Measurements from ENCODE around the gene UMAD1. TPM values are rescaled to one million over a fixed set of nuclear protein-coding genes. Genes with fewer than 3 reads are reported as not detected.

Gene UMAD1
- total RNA-seq, 1 donor from 2014 or later: 11.3 TPM

DNA sequence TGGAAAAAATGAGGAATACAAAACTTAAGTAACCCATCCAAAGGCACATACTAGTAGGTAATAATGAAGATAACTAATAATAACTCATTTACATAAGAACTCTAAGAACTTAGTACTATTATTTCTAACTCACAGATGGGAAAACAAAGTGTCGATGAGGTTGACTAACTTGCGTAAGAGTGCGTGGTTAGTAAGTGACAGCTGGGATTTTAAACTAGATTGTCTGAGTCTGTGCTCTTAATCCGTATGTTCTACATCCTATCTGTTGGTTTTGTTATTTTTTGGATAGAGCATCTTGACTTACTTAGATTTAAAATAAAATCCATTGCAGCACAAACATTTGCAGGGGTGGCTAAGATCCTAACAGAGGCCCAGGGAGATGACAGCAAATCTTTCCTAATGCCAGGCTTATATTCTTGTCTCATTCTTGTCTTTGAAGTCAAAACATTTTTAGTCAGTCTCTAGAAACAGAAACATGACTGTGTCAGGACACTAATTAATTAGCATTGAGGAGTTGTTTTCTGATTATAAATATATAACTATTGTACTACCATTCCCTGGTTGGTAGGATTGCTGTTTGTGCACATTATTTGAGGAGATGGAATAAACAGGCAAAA is 66.1 kb downstream of the UMAD1 start:
- Histone ChIP-seq H3K36me3 (ENCODE audit: control insufficient read depth, insufficient read depth, low read length) (no peaks in the 10 kb centered on the region), H3K27me3 (ENCODE audit: control insufficient read depth, insufficient read depth, low read length) (no peaks in the 10 kb centered on the region), H3K4me3 (ENCODE audit: low read depth, low read length) (no peak overlapping the region)
- no peak for DNase-seq (ENCODE audit: low read depth)
- FAIRE-seq: no peak
- no peak for TF ChIP-seq CTCF (IDR thresholded peaks at IDR 0.05; ENCODE audit: insufficient read depth, low read length, severe bottlenecking)

- no peak for TF ChIP-seq CTCF (IDR thresholded peaks at IDR 0.05; ENCODE audit: insufficient read depth, low read length, severe bottlenecking)
- Histone ChIP-seq H3K36me3 (ENCODE audit: control insufficient read depth, insufficient read depth, low read length) (no peaks in the 10 kb centered on the region), H3K27me3 (ENCODE audit: control insufficient read depth, insufficient read depth, low read length) (no peaks in the 10 kb centered on the region), H3K4me3 (ENCODE audit: low read depth, low read length) (no peak overlapping the region)
- no peak for FAIRE-seq
- DNase-seq (ENCODE audit: low read depth): no peak
Measured at GRCh38 chr7:7707246-7707645, 66.7 kb downstream of the UMAD1 start.

- no peak overlapping the region for H3K4me3 ChIP-seq (ENCODE audit: low read depth, low read length)
- no peaks in the 10 kb centered on the region for H3K27me3 ChIP-seq (ENCODE audit: control insufficient read depth, insufficient read depth, low read length)
- H3K36me3 ChIP-seq (ENCODE audit: control insufficient read depth, insufficient read depth, low read length): no peaks in the 10 kb centered on the region
- no peak for FAIRE-seq
- peak; percentile 58 for DNase-seq (ENCODE audit: low read depth)
- TF ChIP-seq CTCF (IDR thresholded peaks at IDR 0.05; ENCODE audit: insufficient read depth, low read length, severe bottlenecking): no peak
Measured at GRCh38 chr7:7707806-7708205, 67.3 kb downstream of the UMAD1 start.

GRCh38 chr7:7709291-7709690 is 68.7 kb downstream of the UMAD1 start:
- TF ChIP-seq CTCF (IDR thresholded peaks at IDR 0.05; ENCODE audit: insufficient read depth, low read length, severe bottlenecking): no peak
- Histone ChIP-seq H3K27me3 (ENCODE audit: control insufficient read depth, insufficient read depth, low read length) (no peaks in the 10 kb centered on the region), H3K36me3 (ENCODE audit: control insufficient read depth, insufficient read depth, low read length) (no peaks in the 10 kb centered on the region), H3K4me3 (ENCODE audit: low read depth, low read length) (no peak overlapping the region)
- FAIRE-seq (no peak), DNase-seq (ENCODE audit: low read depth) (no peak)

- FAIRE-seq (no peak), DNase-seq (ENCODE audit: low read depth) (no peak)
- Histone ChIP-seq H3K27me3 (ENCODE audit: control insufficient read depth, insufficient read depth, low read length) (no peaks in the 10 kb centered on the region), H3K4me3 (ENCODE audit: low read depth, low read length) (no peak overlapping the region), H3K36me3 (ENCODE audit: control insufficient read depth, insufficient read depth, low read length) (no peaks in the 10 kb centered on the region)
- TF ChIP-seq CTCF (IDR thresholded peaks at IDR 0.05; ENCODE audit: insufficient read depth, low read length, severe bottlenecking): no peak
Measured at GRCh38 chr7:7710469-7710868, 69.9 kb downstream of the UMAD1 start.

GRCh38 chr7:7713730-7714129 is 73.2 kb downstream of the UMAD1 start:
- no peak for FAIRE-seq
- Histone ChIP-seq H3K4me3 (ENCODE audit: low read depth, low read length) (no peak overlapping the region), H3K27me3 (ENCODE audit: control insufficient read depth, insufficient read depth, low read length) (no peaks in the 10 kb centered on the region), H3K36me3 (ENCODE audit: control insufficient read depth, insufficient read depth, low read length) (no peaks in the 10 kb centered on the region)
- DNase-seq (ENCODE audit: low read depth): no peak
- no peak for TF ChIP-seq CTCF (IDR thresholded peaks at IDR 0.05; ENCODE audit: insufficient read depth, low read length, severe bottlenecking)
